ENCODE data around the gene TCP1. TPM values are rescaled to one million over a fixed set of nuclear protein-coding genes. Genes with fewer than 3 reads are reported as not detected.
"Not testable (repeated sequence)": the region's sequence is repeated elsewhere in the genome, so short reads cannot be mapped to it uniquely, and the experiment has no call there.

Gene TCP1
- total RNA-seq, 2 experiments from 2014 or later: 212 to 216 TPM

DNA sequence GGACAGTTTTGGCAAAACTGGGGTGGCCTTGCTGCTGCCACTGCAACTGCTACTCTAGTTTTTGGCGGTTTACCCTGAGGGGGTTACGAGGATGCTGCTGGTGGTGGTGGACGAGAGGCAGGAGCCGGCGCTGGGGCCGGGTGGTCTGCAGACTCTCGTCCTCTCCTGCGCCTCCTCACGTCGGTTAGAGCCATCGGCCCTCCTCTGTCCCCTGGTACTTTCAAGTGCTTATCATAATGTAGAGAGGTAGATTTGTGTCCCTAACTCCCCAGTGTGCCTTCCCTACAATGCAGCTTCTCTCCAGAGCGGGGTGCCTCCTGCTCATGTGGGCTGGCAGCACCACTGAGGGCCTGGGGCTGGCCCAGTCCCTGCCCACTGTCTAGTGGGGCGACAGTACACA lies 36.6 kb upstream of the TCP1 start:
- CTCF ChIA-PET: no interaction called here
- H3K36me3 Mint-ChIP-seq (ENCODE audit: low read depth): no peaks in the 10 kb centered on the region

DNA sequence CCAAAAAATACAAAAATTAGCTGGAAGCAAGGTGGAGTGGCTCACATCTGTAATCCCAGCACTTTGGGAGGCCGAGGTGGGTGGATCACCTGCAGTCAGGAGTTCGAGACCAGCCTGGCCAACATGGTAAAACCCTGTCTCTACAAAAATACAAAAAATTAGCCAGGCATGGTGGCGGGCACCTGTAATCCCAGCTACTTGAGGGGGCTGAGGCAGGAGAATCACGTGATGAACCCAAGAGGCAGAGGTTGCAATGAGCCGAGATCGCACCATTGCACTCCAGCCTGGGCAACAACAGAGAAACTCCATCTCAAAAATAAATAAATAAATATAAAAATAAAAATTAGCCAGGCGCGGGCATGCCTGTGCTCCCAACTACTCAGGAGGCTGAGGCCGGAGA lies 35.3 kb upstream of the TCP1 start:
- intact Hi-C loops (cut with DNase I, micrococcal nuclease); ATAC-seq (ENCODE audit: poor library complexity); H3K27me3 Mint-ChIP-seq; H3K9me3 ChIP-seq (ENCODE audit: control insufficient read depth in 1 of 2, insufficient read depth in 1 of 2, low read length in 2 of 2); H3K9me3 Mint-ChIP-seq; H3K27me3 ChIP-seq (ENCODE audit: control insufficient read depth in 1 of 2, insufficient read depth in 2 of 2, low read length in 2 of 2); CTCF ChIA-PET; H3K36me3 ChIP-seq (ENCODE audit: insufficient read depth, low read length); H3K4me3 Mint-ChIP-seq; H3K27ac ChIP-seq (ENCODE audit: low read depth in 1 of 2, low read length in 2 of 2); DNase-seq; H3K27ac Mint-ChIP-seq; H3K4me3 ChIP-seq (ENCODE audit: low read length); H3K36me3 Mint-ChIP-seq (ENCODE audit: low read depth): not testable (repeated sequence)
- POLR2A ChIA-PET: interaction anchor here (1.0 kb wide), 1 partner anchor 35 kb away, joined by 3 read pairs; the partner anchor contains the start of gene TCP1
- H3K4me1 ChIP-seq (ENCODE audit: insufficient read depth, low read length): peaks cover 17% of the 10 kb centered on the region
- peaks cover 23% of the 10 kb centered on the region for H3K4me1 Mint-ChIP-seq (ENCODE audit: low read depth)

More for the DNA sequence above, 36.6 kb upstream of the TCP1 start:
- H3K4me1 ChIP-seq (ENCODE audit: insufficient read depth, low read length): peaks cover 7% of the 10 kb centered on the region
- no peaks in the 10 kb centered on the region for H3K27me3 Mint-ChIP-seq
- DNase-seq (no peak), ATAC-seq (ENCODE audit: poor library complexity) (no peak)
- peaks cover 0 to 3% of the 10 kb centered on the region in 2 experiments for H3K9me3 ChIP-seq (ENCODE audit: control insufficient read depth in 1 of 2, insufficient read depth in 1 of 2, low read length in 2 of 2)
- TF ChIP-seq, protein P1, sequence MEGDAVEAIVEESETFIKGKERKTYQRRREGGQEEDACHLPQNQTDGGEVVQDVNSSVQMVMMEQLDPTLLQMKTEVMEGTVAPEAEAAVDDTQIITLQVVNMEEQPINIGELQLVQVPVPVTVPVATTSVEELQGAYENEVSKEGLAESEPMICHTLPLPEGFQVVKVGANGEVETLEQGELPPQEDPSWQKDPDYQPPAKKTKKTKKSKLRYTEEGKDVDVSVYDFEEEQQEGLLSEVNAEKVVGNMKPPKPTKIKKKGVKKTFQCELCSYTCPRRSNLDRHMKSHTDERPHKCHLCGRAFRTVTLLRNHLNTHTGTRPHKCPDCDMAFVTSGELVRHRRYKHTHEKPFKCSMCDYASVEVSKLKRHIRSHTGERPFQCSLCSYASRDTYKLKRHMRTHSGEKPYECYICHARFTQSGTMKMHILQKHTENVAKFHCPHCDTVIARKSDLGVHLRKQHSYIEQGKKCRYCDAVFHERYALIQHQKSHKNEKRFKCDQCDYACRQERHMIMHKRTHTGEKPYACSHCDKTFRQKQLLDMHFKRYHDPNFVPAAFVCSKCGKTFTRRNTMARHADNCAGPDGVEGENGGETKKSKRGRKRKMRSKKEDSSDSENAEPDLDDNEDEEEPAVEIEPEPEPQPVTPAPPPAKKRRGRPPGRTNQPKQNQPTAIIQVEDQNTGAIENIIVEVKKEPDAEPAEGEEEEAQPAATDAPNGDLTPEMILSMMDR (IDR thresholded peaks at IDR 0.05): no peak
- H3K4me1 Mint-ChIP-seq (ENCODE audit: low read depth): peaks cover 20% of the 10 kb centered on the region
- intact Hi-C loops (cut with DNase I, micrococcal nuclease): no loop called here
- POLR2A ChIA-PET: no interaction called here
- H3K4me3 ChIP-seq (ENCODE audit: low read length): no peak overlapping the region
- H3K27me3 ChIP-seq (ENCODE audit: control insufficient read depth in 1 of 2, insufficient read depth in 2 of 2, low read length in 2 of 2): no peaks in the 10 kb centered on the region
- H3K27ac Mint-ChIP-seq: no peak overlapping the region
- H3K36me3 ChIP-seq (ENCODE audit: insufficient read depth, low read length): no peaks in the 10 kb centered on the region
- no peak overlapping the region for H3K4me3 Mint-ChIP-seq
- H3K9me3 Mint-ChIP-seq: no peaks in the 10 kb centered on the region
- no peak overlapping the region for H3K27ac ChIP-seq (ENCODE audit: low read depth in 1 of 2, low read length in 2 of 2)

DNA sequence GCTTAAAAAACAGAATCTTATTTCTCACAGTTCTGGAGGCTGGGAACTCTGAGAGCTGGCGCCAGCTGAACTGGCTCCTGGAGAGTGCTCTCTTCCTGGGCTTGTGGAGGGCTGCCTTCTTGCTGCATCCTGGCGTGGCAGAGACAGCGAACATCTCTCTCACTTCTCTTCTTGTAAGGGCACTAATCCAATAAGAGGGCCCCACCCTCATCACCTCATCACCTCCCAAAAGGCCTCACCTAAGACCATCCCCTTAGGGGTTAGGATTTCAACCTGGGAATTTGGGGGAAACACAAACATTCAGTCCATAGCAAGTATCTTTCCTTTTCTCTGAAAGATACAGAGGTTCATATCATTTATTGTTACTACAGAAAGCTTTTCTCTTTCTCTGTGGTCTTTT lies 34.6 kb upstream of the TCP1 start:
- Histone ChIP-seq H3K27me3 (ENCODE audit: control insufficient read depth in 1 of 2, insufficient read depth in 2 of 2, low read length in 2 of 2) (no peaks in the 10 kb centered on the region), H3K4me3 (ENCODE audit: low read length) (no peak overlapping the region), H3K36me3 (ENCODE audit: insufficient read depth, low read length) (no peaks in the 10 kb centered on the region), H3K27ac (ENCODE audit: low read depth in 1 of 2, low read length in 2 of 2) (no peak overlapping the region), H3K9me3 (ENCODE audit: control insufficient read depth in 1 of 2, insufficient read depth in 1 of 2, low read length in 2 of 2) (peaks cover 0 to 3% of the 10 kb centered on the region in 2 experiments), H3K4me1 (ENCODE audit: insufficient read depth, low read length) (peaks cover 23% of the 10 kb centered on the region)
- no peak overlapping the region for H3K4me3 Mint-ChIP-seq
- no peak overlapping the region for H3K27ac Mint-ChIP-seq
- H3K9me3 Mint-ChIP-seq: no peaks in the 10 kb centered on the region
- no peaks in the 10 kb centered on the region for H3K27me3 Mint-ChIP-seq
- no peak for DNase-seq
- intact Hi-C loops (cut with DNase I, micrococcal nuclease): no loop called here
- POLR2A ChIA-PET: interaction anchor here (1.0 kb wide), 1 partner anchor 34 kb away, joined by 3 read pairs; the partner anchor contains the start of gene TCP1
- CTCF ChIA-PET: no interaction called here
- H3K4me1 Mint-ChIP-seq (ENCODE audit: low read depth): peaks cover 27% of the 10 kb centered on the region
- no peak for ATAC-seq (ENCODE audit: poor library complexity)
- TF ChIP-seq, protein P1 (IDR thresholded peaks at IDR 0.05): no peak
- H3K36me3 Mint-ChIP-seq (ENCODE audit: low read depth): no peaks in the 10 kb centered on the region

DNA sequence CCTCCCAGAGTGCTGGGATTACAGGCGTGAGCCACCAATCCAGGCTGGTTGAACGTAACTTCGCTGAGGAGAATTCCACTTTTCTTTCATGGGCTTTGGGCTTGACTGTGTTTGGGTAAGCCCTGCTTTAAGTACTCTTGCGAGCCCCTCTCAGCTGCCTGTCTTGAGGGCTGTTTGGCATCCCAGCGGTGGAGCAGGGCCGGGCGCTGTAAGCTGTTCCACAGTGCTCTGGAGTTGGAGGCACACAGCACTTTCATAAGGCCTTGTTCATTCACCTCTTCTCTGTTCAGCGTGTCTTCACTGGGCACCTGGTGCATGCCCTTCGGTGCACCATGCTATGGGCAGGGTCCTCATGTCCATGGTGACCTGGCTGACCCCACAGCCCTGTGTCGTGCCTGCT lies 32.3 kb upstream of the TCP1 start:
- Histone ChIP-seq H3K27me3 (ENCODE audit: control insufficient read depth in 1 of 2, insufficient read depth in 2 of 2, low read length in 2 of 2) (no peaks in the 10 kb centered on the region), H3K4me3 (ENCODE audit: low read length) (no peak overlapping the region), H3K4me1 (ENCODE audit: insufficient read depth, low read length) (peaks cover 24% of the 10 kb centered on the region), H3K27ac (ENCODE audit: low read depth in 1 of 2, low read length in 2 of 2) (no peak overlapping the region), H3K36me3 (ENCODE audit: insufficient read depth, low read length) (no peaks in the 10 kb centered on the region), H3K9me3 (ENCODE audit: control insufficient read depth in 1 of 2, insufficient read depth in 1 of 2, low read length in 2 of 2) (peaks cover 0 to 3% of the 10 kb centered on the region in 2 experiments)
- H3K36me3 Mint-ChIP-seq (ENCODE audit: low read depth): no peaks in the 10 kb centered on the region
- TF ChIP-seq, protein P1 (IDR thresholded peaks at IDR 0.05): no peak
- no peaks in the 10 kb centered on the region for H3K9me3 Mint-ChIP-seq
- no peak for ATAC-seq (ENCODE audit: poor library complexity)
- no peak for DNase-seq
- POLR2A ChIA-PET: interaction anchor here (1.2 to 3.4 kb wide), 2 partner anchors 32 to 96 kb away, joined by 3 to 37 read pairs; partner anchors contain the start of genes MRPL18 and TCP1
- H3K4me1 Mint-ChIP-seq (ENCODE audit: low read depth): peaks cover 30% of the 10 kb centered on the region
- CTCF ChIA-PET: no interaction called here
- no peaks in the 10 kb centered on the region for H3K27me3 Mint-ChIP-seq
- intact Hi-C loops (cut with DNase I, micrococcal nuclease): no loop called here
- no peak overlapping the region for H3K4me3 Mint-ChIP-seq
- H3K27ac Mint-ChIP-seq: no peak overlapping the region
